Smooth muscle cell (in vitro differentiated cells): Measurements from ENCODE around the gene MYRFL. TPM values are rescaled to one million over a fixed set of nuclear protein-coding genes. Genes with fewer than 3 reads are reported as not detected.

ENCODE experiments used
- DNase-seq: peaks from one replicate; lab custom pipeline; 2025; ENCODE audit not compliant: unreplicated experiment; lab: John Stamatoyannopoulos, UW
- H2AFZ ChIP-seq: fragments of 200-600 bp; sonication (generic); 2 replicates; pipeline ENCODE4 v1.6.0; 2016; ENCODE audit warnings: antibody characterized with exemption, low read depth, mild to moderate bottlenecking
- H3F3A ChIP-seq: fragments of 200-600 bp; sonication (generic); 2 replicates; pipeline ENCODE4 v1.6.0; 2017; ENCODE audit warnings: antibody characterized with exemption, low read depth
- H3K27ac ChIP-seq: fragments of 200-600 bp; sonication (generic); 2 replicates; pipeline ENCODE4 v1.5.1; 2016; ENCODE audit warnings: low read depth, mild to moderate bottlenecking
- H3K27me3 ChIP-seq: fragments of 200-600 bp; sonication (generic); 2 replicates; pipeline ENCODE4 v1.6.1; 2016; ENCODE audit warnings: low read depth, mild to moderate bottlenecking
- H3K36me3 ChIP-seq: fragments of 200-600 bp; sonication (generic); 2 replicates; pipeline ENCODE4 v1.5.1; 2016; ENCODE audit warnings: low read depth
- H3K4me1 ChIP-seq: fragments of 200-600 bp; sonication (generic); 2 replicates; pipeline ENCODE4 v1.5.1; 2016; ENCODE audit warnings: low read depth
- H3K4me2 ChIP-seq: fragments of 200-600 bp; sonication (generic); 2 replicates; pipeline ENCODE4 v1.6.0; 2016; ENCODE audit warnings: mild to moderate bottlenecking
- H3K4me3 ChIP-seq: fragments of 200-600 bp; sonication (generic); 2 replicates; pipeline ENCODE4 v1.5.1; 2016; ENCODE audit warnings: mild to moderate bottlenecking
- H3K79me2 ChIP-seq: fragments of 200-600 bp; sonication (generic); 2 replicates; pipeline ENCODE4 v1.6.0; 2016; ENCODE audit warnings: low read depth, mild to moderate bottlenecking
- H3K9ac ChIP-seq: fragments of 200-600 bp; sonication (generic); 2 replicates; pipeline ENCODE4 v1.6.0; 2016; ENCODE audit warnings: low read depth
- H3K9me3 ChIP-seq: fragments of 200-600 bp; sonication (generic); replicated peaks from 2 replicates; pipeline ENCODE4 v1.5.1; 2016; ENCODE audit warnings: low read depth
- H4K20me1 ChIP-seq: fragments of 200-600 bp; sonication (generic); 2 replicates; pipeline ENCODE4 v1.6.0; 2016; ENCODE audit warnings: low read depth
- CTCF ChIP-seq: fragments of 200-600 bp; sonication (generic); IDR thresholded peaks from 2 replicates; pipeline ENCODE4 v1.5.1; 2017; ENCODE audit warnings: borderline replicate concordance, mild to moderate bottlenecking, antibody characterized with exemption; ENCODE audit not compliant: insufficient read depth, poor library complexity, severe bottlenecking
- WGBS: methylation state at CpG from one replicate; pipeline ENCODE4 v1.1.7; 2016; ENCODE audit warnings: low lambda C conversion rate; 5-methylcytosine and 5-hydroxymethylcytosine counted together
- polyA plus RNA-seq: library from polyadenylated mRNA; unstranded; fragments of >200 nt; fragmentation: Nextera tagmentation; extraction: Ambion mirVana; gene quantifications from 2 replicates; pipeline ENCODE4 v1.2.1, GENCODE V29; 2016
- total RNA-seq: library from RNA; depleted of rRNA; stranded (reverse); fragments of >200 nt; gene quantifications from 2 replicates; pipeline ENCODE4 v1.2.3, GENCODE V29; 2014

MYRFL gene
- total and polyA plus RNA-seq, 2 experiments from 2014 or later: not detected

- Histone ChIP-seq H2AFZ (no peak overlapping the region), H3K9me3 (no peaks in the 10 kb centered on the region), H3K27me3 (no peaks in the 10 kb centered on the region), H3K79me2 (no peaks in the 10 kb centered on the region), H4K20me1 (no peaks in the 10 kb centered on the region), H3K27ac (peak overlapping the region; percentile 67), H3K4me1 (peaks cover 21% of the 10 kb centered on the region), H3K9ac (peak overlapping the region; percentile 38), H3K36me3 (no peaks in the 10 kb centered on the region), H3K4me3 (no peak overlapping the region), H3F3A (no peaks in the 10 kb centered on the region), H3K4me2 (no peak overlapping the region)
- 0% methylated on average over 1 of the region's 1 CpG for WGBS
- TF ChIP-seq CTCF: no peak
- DNase-seq: no peak
Measured at GRCh38 chr12:69897744-69898143, 72.7 kb downstream of the MYRFL start.

GRCh38 chr12:69898236-69898635 is 73.2 kb downstream of the MYRFL start:
- no peaks in the 10 kb centered on the region for H3K9me3 ChIP-seq
- TF ChIP-seq CTCF: no peak
- H2AFZ ChIP-seq: no peak overlapping the region
- DNase-seq: no peak
- 8% methylated on average over 3 of the region's 3 CpGs for WGBS
- H3K27ac ChIP-seq: peak overlapping the region; percentile 67
- no peak overlapping the region for H3K4me3 ChIP-seq
- no peaks in the 10 kb centered on the region for H3F3A ChIP-seq
- H4K20me1 ChIP-seq: no peaks in the 10 kb centered on the region
- no peaks in the 10 kb centered on the region for H3K79me2 ChIP-seq
- no peak overlapping the region for H3K4me2 ChIP-seq
- no peaks in the 10 kb centered on the region for H3K36me3 ChIP-seq
- peak overlapping the region; percentile 38 for H3K9ac ChIP-seq
- no peaks in the 10 kb centered on the region for H3K27me3 ChIP-seq
- peaks cover 21% of the 10 kb centered on the region for H3K4me1 ChIP-seq

DNA sequence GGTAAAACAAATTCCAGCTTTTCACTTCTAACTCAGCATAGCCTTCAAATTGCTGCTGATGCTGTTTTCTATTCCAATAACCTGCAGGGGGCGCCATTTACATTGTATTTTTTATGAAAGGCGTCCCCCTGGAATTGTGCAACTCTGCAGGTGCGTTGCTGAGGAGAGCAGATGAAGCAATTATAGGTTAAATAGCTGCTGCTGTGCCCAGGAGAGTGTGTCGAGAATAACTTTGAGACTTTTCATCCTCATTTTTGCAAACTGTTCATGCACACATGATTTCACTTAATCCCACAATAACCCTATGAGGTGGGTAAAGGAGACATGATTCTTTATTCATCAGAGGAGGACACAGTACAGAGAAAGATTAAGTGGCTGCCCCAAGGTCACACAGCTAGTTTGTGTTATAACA is 75.7 kb downstream of the MYRFL start:
- H3K9ac ChIP-seq: no peak overlapping the region
- no peak overlapping the region for H3K4me2 ChIP-seq
- no peak overlapping the region for H3K27ac ChIP-seq
- H3K4me3 ChIP-seq: no peak overlapping the region
- no peaks in the 10 kb centered on the region for H3K9me3 ChIP-seq
- no peak overlapping the region for H2AFZ ChIP-seq
- 9% methylated on average over 4 of the region's 4 CpGs for WGBS
- no peak for DNase-seq
- no peaks in the 10 kb centered on the region for H3K36me3 ChIP-seq
- H3K79me2 ChIP-seq: no peaks in the 10 kb centered on the region
- H4K20me1 ChIP-seq: no peaks in the 10 kb centered on the region
- H3F3A ChIP-seq: no peaks in the 10 kb centered on the region
- peaks cover 37% of the 10 kb centered on the region for H3K4me1 ChIP-seq
- TF ChIP-seq CTCF: peak; percentile 89
- H3K27me3 ChIP-seq: no peaks in the 10 kb centered on the region

GRCh38 chr12:69901221-69901905 is 76.3 kb downstream of the MYRFL start:
- Histone ChIP-seq H4K20me1 (no peaks in the 10 kb centered on the region), H3K4me3 (no peak overlapping the region), H3K4me2 (no peak overlapping the region), H2AFZ (no peak overlapping the region), H3K36me3 (no peaks in the 10 kb centered on the region), H3K4me1 (peaks cover 36% of the 10 kb centered on the region), H3K27me3 (no peaks in the 10 kb centered on the region), H3K9me3 (no peaks in the 10 kb centered on the region), H3K9ac (no peak overlapping the region), H3F3A (no peaks in the 10 kb centered on the region), H3K79me2 (no peaks in the 10 kb centered on the region), H3K27ac (no peak overlapping the region)
- no peak for DNase-seq
- no peak for TF ChIP-seq CTCF
